Right lobe of liver (tissue), 6 donors: ENCODE data around the gene SLC26A11. TPM values are rescaled to one million over a fixed set of nuclear protein-coding genes. Genes with fewer than 3 reads are reported as not detected.

Experiments used
- ATAC-seq, 4 donors: fragments of 200-7000 bp; cut with Tn5 transposase; one replicate each; pipeline ENCODE4 v1.9.1; 2020; ENCODE audit warnings: mild to moderate bottlenecking in 4 of 4, moderate library complexity in 4 of 4
- DNase-seq, 3 donors: peaks; one replicate each; pipeline ENCODE4 v3.0.0-alpha.2; 2020
- H3K27ac ChIP-seq, 3 donors: fragments of 200-600 bp; one replicate each; pipeline ENCODE4 v1.8.0; 2022
- H3K27me3 ChIP-seq, 2 donors: fragments of 200-600 bp; one replicate each; pipeline ENCODE4 v1.8.0; 2022
- H3K36me3 ChIP-seq, 4 donors: fragments of 200-600 bp; sonication (generic) in 1 of 4; one replicate each; pipeline versions ENCODE4 v1.5.1 to v1.8.0; 2017 to 2022; ENCODE audit warnings: control low read depth in 1 of 4
- H3K4me1 ChIP-seq, 4 donors: fragments of 200-600 bp; sonication (generic) in 1 of 4; one replicate each; pipeline versions ENCODE4 v1.5.1 to v1.8.0; 2017 to 2022; ENCODE audit warnings: control low read depth in 1 of 4
- H3K4me3 ChIP-seq, 3 donors: fragments of 200-600 bp; one replicate each; pipeline ENCODE4 v1.8.0; 2022
- H3K9me3 ChIP-seq, 4 donors: fragments of 200-600 bp; sonication (generic) in 1 of 4; one replicate each; pipeline versions ENCODE4 v1.5.1 to v1.8.0; 2017 to 2022; ENCODE audit warnings: control low read depth in 1 of 4
- POLR2A ChIP-seq: fragments of 450-650 bp; IDR thresholded peaks from one replicate; pipeline ENCODE4 v1.6.1; 2017; ENCODE audit warnings: antibody characterized with exemption, mild to moderate bottlenecking
- WGBS: methylation state at CpG from one replicate; pipeline ENCODE4 v1.1.6; 2018; ENCODE audit warnings: low coverage, low lambda C conversion rate; ENCODE audit not compliant: insufficient coverage; ENCODE audit errors: missing lambda C conversion rate; 5-methylcytosine and 5-hydroxymethylcytosine counted together
- intact Hi-C, 2 donors: fragments of 100-400 bp; cut with DNase I; formaldehyde crosslinking; loops; one replicate each; pipeline versions ENCODE4 v1.11.2 to v1.14.1; 2022
- total RNA-seq, 6 experiments: library from RNA; depleted of rRNA in 2 of 6; stranded (reverse); fragments of >200 nt in 2 of 6; fragmentation: NEBNext Ultra II Directional in 3 of 6; extraction: Animal tissue kit (Norgen Biotek cat#: 25700) in 3 of 6; gene quantifications; one replicate each; pipeline versions ENCODE4 v1.1.0 to v1.2.4, GENCODE V29; 2016 to 2023
- TF ChIP-seq, protein P1 (sequence below), 4 donors: fragments of 200-600 bp in 3 of 4; fragments of 450-650 bp in 1 of 4; IDR thresholded peaks; one replicate each; pipeline versions ENCODE4 v1.5.1 to v1.8.0; 2016 to 2022; ENCODE audit warnings: antibody characterized with exemption in 4 of 4, mild to moderate bottlenecking in 2 of 4
- donor health status: DM: no; HTN: yes; CAD: no.
- donor health status: DM: no; HTN: no; CAD: no.
- donor health status: DM: no; HTN: no; CAD: no.
- donor health status: DM: no; HTN: yes; CAD: no.
- donor health status: DM: no; HTN: yes; CAD: no.

The SLC26A11 gene
- total RNA-seq, 6 experiments from 2014 or later, result 5.8 to 9.8 (median 6.5) TPM

DNA sequence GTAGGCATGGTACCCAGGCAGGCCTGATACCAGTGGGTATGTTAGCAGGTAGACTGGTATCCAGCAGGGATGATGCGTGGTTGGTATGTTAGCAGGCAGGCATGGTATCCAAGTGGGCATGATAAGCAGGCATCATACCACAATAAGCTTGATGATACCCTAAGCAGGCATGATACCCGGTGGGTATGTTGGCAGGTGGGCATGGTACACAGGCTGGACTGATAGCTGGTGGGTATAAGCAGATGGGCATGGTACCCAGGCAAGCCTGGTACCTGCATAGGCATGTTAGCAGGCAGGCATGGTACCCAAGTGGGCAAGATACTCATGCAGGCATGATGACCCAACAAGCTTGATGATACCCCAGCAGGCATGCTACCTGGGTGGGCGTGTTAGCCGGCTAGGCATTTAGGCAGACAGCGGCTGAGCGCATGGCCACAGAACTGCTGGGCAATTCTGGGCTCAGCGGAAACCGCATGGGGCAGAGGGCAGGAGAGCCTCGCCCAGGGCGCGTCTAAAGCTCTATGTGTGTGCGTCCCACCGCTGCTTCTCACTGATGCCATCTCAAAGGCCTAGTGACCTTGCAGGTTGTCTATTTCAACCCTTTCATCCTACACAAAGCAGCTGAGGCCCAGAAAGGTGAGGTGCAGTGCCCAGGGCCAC lies 2.4 kb upstream of the SLC26A11 start:
- peaks cover 0 to 6% (median 2%) of the 10 kb centered on the region in 4 donors for H3K4me1 ChIP-seq
- H3K27ac ChIP-seq, result no peak overlapping the region
- H3K9me3 ChIP-seq, result no peaks in the 10 kb centered on the region
- WGBS, result 88% methylated on average over 8 of the region's 13 CpGs
- peaks cover 0 to 16% (median 0%) of the 10 kb centered on the region in 4 donors for H3K36me3 ChIP-seq
- intact Hi-C loops, result no loop called here
- DNase-seq (no peak), ATAC-seq (no peak)
- H3K27me3 ChIP-seq, result no peaks in the 10 kb centered on the region
- H3K4me3 ChIP-seq, result no peak overlapping the region
- TF ChIP-seq, protein P1, sequence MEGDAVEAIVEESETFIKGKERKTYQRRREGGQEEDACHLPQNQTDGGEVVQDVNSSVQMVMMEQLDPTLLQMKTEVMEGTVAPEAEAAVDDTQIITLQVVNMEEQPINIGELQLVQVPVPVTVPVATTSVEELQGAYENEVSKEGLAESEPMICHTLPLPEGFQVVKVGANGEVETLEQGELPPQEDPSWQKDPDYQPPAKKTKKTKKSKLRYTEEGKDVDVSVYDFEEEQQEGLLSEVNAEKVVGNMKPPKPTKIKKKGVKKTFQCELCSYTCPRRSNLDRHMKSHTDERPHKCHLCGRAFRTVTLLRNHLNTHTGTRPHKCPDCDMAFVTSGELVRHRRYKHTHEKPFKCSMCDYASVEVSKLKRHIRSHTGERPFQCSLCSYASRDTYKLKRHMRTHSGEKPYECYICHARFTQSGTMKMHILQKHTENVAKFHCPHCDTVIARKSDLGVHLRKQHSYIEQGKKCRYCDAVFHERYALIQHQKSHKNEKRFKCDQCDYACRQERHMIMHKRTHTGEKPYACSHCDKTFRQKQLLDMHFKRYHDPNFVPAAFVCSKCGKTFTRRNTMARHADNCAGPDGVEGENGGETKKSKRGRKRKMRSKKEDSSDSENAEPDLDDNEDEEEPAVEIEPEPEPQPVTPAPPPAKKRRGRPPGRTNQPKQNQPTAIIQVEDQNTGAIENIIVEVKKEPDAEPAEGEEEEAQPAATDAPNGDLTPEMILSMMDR (IDR thresholded peaks at IDR 0.05), result no peak
- TF ChIP-seq POLR2A, result no peak

DNA sequence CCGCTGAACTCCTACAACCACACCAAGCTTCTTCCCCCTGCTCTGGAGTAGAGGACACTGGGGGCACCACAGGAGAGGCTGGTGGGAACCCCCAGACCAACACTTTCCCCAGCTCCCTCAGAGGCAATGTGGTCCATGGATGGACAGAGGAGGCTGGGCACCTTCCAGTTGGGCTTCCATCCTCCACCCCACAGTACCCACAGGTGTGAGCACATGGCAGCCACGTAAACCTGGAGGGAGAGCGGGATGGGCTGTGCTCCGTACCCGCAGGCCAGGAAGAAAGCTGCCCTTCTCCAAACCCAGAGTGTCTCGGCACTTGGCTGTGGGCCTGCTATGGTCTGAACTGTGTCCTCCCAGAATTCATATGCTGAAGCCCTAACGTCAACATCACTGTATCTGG lies 1.8 kb upstream of the SLC26A11 start:
- TF ChIP-seq, protein P1 (IDR thresholded peaks at IDR 0.05), result no peak
- no peak for TF ChIP-seq POLR2A
- intact Hi-C loops, result no loop called here
- no peak overlapping the region for H3K27ac ChIP-seq
- peaks cover 0 to 16% (median 0%) of the 10 kb centered on the region in 4 donors for H3K36me3 ChIP-seq
- H3K27me3 ChIP-seq, result no peaks in the 10 kb centered on the region
- DNase-seq, result no peak
- WGBS, result 56% methylated on average over 2 of the region's 7 CpGs
- peaks cover 0 to 6% (median 2%) of the 10 kb centered on the region in 4 donors for H3K4me1 ChIP-seq
- no peak overlapping the region for H3K4me3 ChIP-seq
- no peak for ATAC-seq
- H3K9me3 ChIP-seq, result no peaks in the 10 kb centered on the region

DNA sequence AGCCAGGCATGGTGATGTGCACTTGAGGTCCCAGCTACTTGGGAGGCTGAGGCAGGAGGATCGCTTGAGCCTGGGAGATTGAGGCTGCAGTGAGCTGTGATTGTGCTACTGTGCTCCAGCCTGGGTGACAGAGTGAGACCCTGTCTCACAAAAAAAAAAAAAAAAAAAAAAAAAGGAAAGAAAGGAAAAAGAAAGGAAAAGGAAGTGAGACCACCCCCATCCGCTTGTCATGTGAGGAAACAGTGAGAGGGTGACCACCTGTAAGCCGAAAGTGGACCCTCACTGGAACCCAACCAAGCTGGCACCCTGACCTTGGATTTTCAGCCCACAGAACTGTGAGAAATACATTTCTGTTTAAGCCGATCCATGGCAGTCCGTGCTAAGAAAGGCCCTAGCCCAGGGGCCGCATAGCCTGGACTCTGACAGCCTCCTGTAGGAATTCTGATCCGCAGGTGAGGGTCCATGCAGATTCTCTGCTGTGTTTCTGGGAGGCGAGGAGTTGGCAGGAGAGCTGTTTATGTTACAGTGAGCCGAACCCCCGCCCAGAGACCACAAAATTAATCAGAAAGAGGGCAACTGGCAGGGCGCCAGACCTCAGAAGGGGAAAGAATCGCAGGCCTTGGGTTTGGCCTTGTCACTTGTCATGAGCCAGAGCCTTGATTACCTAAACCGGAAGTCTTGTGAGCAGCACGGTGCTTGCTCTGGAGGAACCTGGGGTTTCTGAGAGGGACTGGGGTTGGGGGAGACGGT lies 1.0 kb upstream of the SLC26A11 start:
- Histone ChIP-seq H3K4me1 (peaks cover 0 to 6% (median 2%) of the 10 kb centered on the region in 4 donors), H3K9me3 (no peaks in the 10 kb centered on the region), H3K27ac (peak overlapping the region; percentile 72 to 89 (median 80)), H3K4me3 (peak overlapping the region; percentile 86 to 95 (median 93)), H3K36me3 (peaks cover 0 to 15% (median 0%) of the 10 kb centered on the region in 4 donors), H3K27me3 (no peaks in the 10 kb centered on the region)
- intact Hi-C loops, result no loop called here
- no peak for TF ChIP-seq POLR2A
- TF ChIP-seq, protein P1 (IDR thresholded peaks at IDR 0.05), result no peak
- WGBS, result 27% methylated on average over 12 of the region's 15 CpGs
- ATAC-seq (peak; percentile 53 to 70 (median 62)), DNase-seq (peak; percentile 76)

DNA sequence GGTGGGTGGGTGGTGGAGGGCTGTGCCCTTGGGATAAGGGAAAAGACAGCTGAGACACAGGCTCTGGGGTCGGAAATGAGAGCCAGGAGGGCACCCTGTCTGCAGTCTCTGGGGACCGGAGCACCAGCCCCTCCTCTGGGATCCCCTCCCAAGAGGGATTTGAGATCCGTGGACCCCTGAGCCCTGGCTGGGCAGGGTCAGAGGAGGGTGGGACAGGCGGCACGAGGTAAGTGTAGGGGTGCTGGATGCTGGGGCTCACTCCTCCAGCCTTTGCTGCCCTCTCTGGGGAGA lies 519 bp upstream of the SLC26A11 start:
- Histone ChIP-seq H3K27ac (peak overlapping the region; percentile 72 to 89 (median 80)), H3K36me3 (peaks cover 0 to 10% (median 0%) of the 10 kb centered on the region in 4 donors), H3K9me3 (no peaks in the 10 kb centered on the region), H3K4me3 (peak overlapping the region; percentile 86 to 95 (median 93)), H3K4me1 (peaks cover 0 to 6% (median 2%) of the 10 kb centered on the region in 4 donors), H3K27me3 (no peaks in the 10 kb centered on the region)
- TF ChIP-seq, protein P1 (IDR thresholded peaks at IDR 0.05), result no peak
- TF ChIP-seq POLR2A, result no peak
- ATAC-seq, result peak in 2 of 4 donors; percentile 8 to 18
- no CpG with 5 or more reads among the region's 5 CpGs for WGBS
- intact Hi-C loops, result no loop called here
- DNase-seq, result no peak
